ENCODE data around the gene BAAT.

The BAAT gene

GRCh38 chr9:101417389-101417788 lies 32.6 kb upstream of the BAAT start:
- Histone ChIP-seq H3K36me3 (ENCODE audit: control insufficient read depth, insufficient read depth, low read length) (no peaks in the 10 kb centered on the region), H3K9ac (ENCODE audit: low read length) (no peak overlapping the region)

GRCh38 chr9:101415578-101415977 lies 30.8 kb upstream of the BAAT start:
- H3K4me1 ChIP-seq (ENCODE audit: control insufficient read depth, insufficient read depth, low read length) = no peaks in the 10 kb centered on the region
- H3K9me3 ChIP-seq (ENCODE audit: control insufficient read depth, low read length) = no peaks in the 10 kb centered on the region
- H3K36me3 ChIP-seq (ENCODE audit: control insufficient read depth, insufficient read depth, low read length) = no peaks in the 10 kb centered on the region
- no peak overlapping the region for H3K4me3 ChIP-seq (ENCODE audit: low read length)
- H3K9ac ChIP-seq (ENCODE audit: low read length) = no peak overlapping the region
- no peaks in the 10 kb centered on the region for H3K27me3 ChIP-seq (ENCODE audit: control insufficient read depth, insufficient read depth, low read length)

More at GRCh38 chr9:101417389-101417788, 32.6 kb upstream of the BAAT start:
- no peaks in the 10 kb centered on the region for H3K27me3 ChIP-seq (ENCODE audit: control insufficient read depth, insufficient read depth, low read length)
- no peaks in the 10 kb centered on the region for H3K9me3 ChIP-seq (ENCODE audit: control insufficient read depth, low read length)
- no peak overlapping the region for H3K4me3 ChIP-seq (ENCODE audit: low read length)
- peaks cover 10% of the 10 kb centered on the region for H3K4me1 ChIP-seq (ENCODE audit: control insufficient read depth, insufficient read depth, low read length)

- H3K9ac ChIP-seq (ENCODE audit: low read length) = no peak overlapping the region
- H3K4me3 ChIP-seq (ENCODE audit: low read length) = no peak overlapping the region
- no peaks in the 10 kb centered on the region for H3K4me1 ChIP-seq (ENCODE audit: control insufficient read depth, insufficient read depth, low read length)
- H3K27me3 ChIP-seq (ENCODE audit: control insufficient read depth, insufficient read depth, low read length) = no peaks in the 10 kb centered on the region
- H3K9me3 ChIP-seq (ENCODE audit: control insufficient read depth, low read length) = peaks cover 2% of the 10 kb centered on the region
- H3K36me3 ChIP-seq (ENCODE audit: control insufficient read depth, insufficient read depth, low read length) = no peaks in the 10 kb centered on the region
Observed at GRCh38 chr9:101414839-101415238, 30.0 kb upstream of the BAAT start.

GRCh38 chr9:101409079-101409477 lies 24.3 kb upstream of the BAAT start:
- Histone ChIP-seq H3K9ac (ENCODE audit: low read length) (no peak overlapping the region), H3K4me1 (ENCODE audit: control insufficient read depth, insufficient read depth, low read length) (no peaks in the 10 kb centered on the region), H3K36me3 (ENCODE audit: control insufficient read depth, insufficient read depth, low read length) (peaks cover 8% of the 10 kb centered on the region), H3K4me3 (ENCODE audit: low read length) (no peak overlapping the region), H3K27me3 (ENCODE audit: control insufficient read depth, insufficient read depth, low read length) (no peaks in the 10 kb centered on the region), H3K9me3 (ENCODE audit: control insufficient read depth, low read length) (peaks cover 27% of the 10 kb centered on the region)

GRCh38 chr9:101408374-101409078 lies 23.7 kb upstream of the BAAT start:
- H3K9ac ChIP-seq (ENCODE audit: low read length) = no peak overlapping the region
- H3K27me3 ChIP-seq (ENCODE audit: control insufficient read depth, insufficient read depth, low read length) = no peaks in the 10 kb centered on the region
- no peak overlapping the region for H3K4me3 ChIP-seq (ENCODE audit: low read length)
- H3K4me1 ChIP-seq (ENCODE audit: control insufficient read depth, insufficient read depth, low read length) = no peaks in the 10 kb centered on the region
- peaks cover 27% of the 10 kb centered on the region for H3K9me3 ChIP-seq (ENCODE audit: control insufficient read depth, low read length)
- peaks cover 8% of the 10 kb centered on the region for H3K36me3 ChIP-seq (ENCODE audit: control insufficient read depth, insufficient read depth, low read length)

- Histone ChIP-seq H3K4me1 (ENCODE audit: control insufficient read depth, insufficient read depth, low read length) (peaks cover 15% of the 10 kb centered on the region), H3K9me3 (ENCODE audit: control insufficient read depth, low read length) (peaks cover 14% of the 10 kb centered on the region)
Observed at GRCh38 chr9:101403516-101404285, 18.9 kb upstream of the BAAT start.

GRCh38 chr9:101400120-101400519 lies 15.3 kb upstream of the BAAT start:
- Histone ChIP-seq H3K27me3 (ENCODE audit: control insufficient read depth, insufficient read depth, low read length) (no peaks in the 10 kb centered on the region), H3K4me3 (ENCODE audit: low read length) (no peak overlapping the region), H3K9me3 (ENCODE audit: control insufficient read depth, low read length) (no peaks in the 10 kb centered on the region), H3K4me1 (ENCODE audit: control insufficient read depth, insufficient read depth, low read length) (peaks cover 15% of the 10 kb centered on the region), H3K36me3 (ENCODE audit: control insufficient read depth, insufficient read depth, low read length) (peaks cover 4% of the 10 kb centered on the region), H3K9ac (ENCODE audit: low read length) (no peak overlapping the region)

More at GRCh38 chr9:101403516-101404285, 18.9 kb upstream of the BAAT start:
- no peaks in the 10 kb centered on the region for H3K27me3 ChIP-seq (ENCODE audit: control insufficient read depth, insufficient read depth, low read length)
- H3K4me3 ChIP-seq (ENCODE audit: low read length) = no peak overlapping the region
- no peak overlapping the region for H3K9ac ChIP-seq (ENCODE audit: low read length)
- H3K36me3 ChIP-seq (ENCODE audit: control insufficient read depth, insufficient read depth, low read length) = peaks cover 11% of the 10 kb centered on the region

- H3K4me3 ChIP-seq (ENCODE audit: low read length) = peak overlapping the region; percentile 73
- peaks cover 15% of the 10 kb centered on the region for H3K4me1 ChIP-seq (ENCODE audit: control insufficient read depth, insufficient read depth, low read length)
- no peaks in the 10 kb centered on the region for H3K9me3 ChIP-seq (ENCODE audit: control insufficient read depth, low read length)
- peaks cover 4% of the 10 kb centered on the region for H3K36me3 ChIP-seq (ENCODE audit: control insufficient read depth, insufficient read depth, low read length)
- H3K9ac ChIP-seq (ENCODE audit: low read length) = peak overlapping the region; percentile 90
- H3K27me3 ChIP-seq (ENCODE audit: control insufficient read depth, insufficient read depth, low read length) = no peaks in the 10 kb centered on the region
Observed at GRCh38 chr9:101399643-101399970, 14.8 kb upstream of the BAAT start.

GRCh38 chr9:101398930-101399642 lies 14.3 kb upstream of the BAAT start:
- peak overlapping the region; percentile 73 for H3K4me3 ChIP-seq (ENCODE audit: low read length)
- H3K4me1 ChIP-seq (ENCODE audit: control insufficient read depth, insufficient read depth, low read length) = peaks cover 15% of the 10 kb centered on the region
- peaks cover 4% of the 10 kb centered on the region for H3K36me3 ChIP-seq (ENCODE audit: control insufficient read depth, insufficient read depth, low read length)
- no peaks in the 10 kb centered on the region for H3K27me3 ChIP-seq (ENCODE audit: control insufficient read depth, insufficient read depth, low read length)
- H3K9ac ChIP-seq (ENCODE audit: low read length) = peak overlapping the region; percentile 90
- no peaks in the 10 kb centered on the region for H3K9me3 ChIP-seq (ENCODE audit: control insufficient read depth, low read length)

GRCh38 chr9:101398068-101398929 lies 13.5 kb upstream of the BAAT start, which contains the start of the genes MRPL50 and ZNF189:
Gene MRPL50, minus strand, starts transcription at chr9:101398618. Its CDS starts 26 bp downstream, at chr9:101398592.
Gene ZNF189, plus strand, starts transcription at chr9:101398851. Its CDS starts 306 bp downstream, at chr9:101399157.
- no peaks in the 10 kb centered on the region for H3K27me3 ChIP-seq (ENCODE audit: control insufficient read depth, insufficient read depth, low read length)
- peaks cover 15% of the 10 kb centered on the region for H3K4me1 ChIP-seq (ENCODE audit: control insufficient read depth, insufficient read depth, low read length)

GRCh38 chr9:101397746-101398067 lies 12.9 kb upstream of the BAAT start:
- peak overlapping the region; percentile 83 for H3K9ac ChIP-seq (ENCODE audit: low read length)
- H3K36me3 ChIP-seq (ENCODE audit: control insufficient read depth, insufficient read depth, low read length) = peaks cover 4% of the 10 kb centered on the region
- H3K4me3 ChIP-seq (ENCODE audit: low read length) = peak overlapping the region; percentile 48
- peaks cover 15% of the 10 kb centered on the region for H3K4me1 ChIP-seq (ENCODE audit: control insufficient read depth, insufficient read depth, low read length)
- no peaks in the 10 kb centered on the region for H3K9me3 ChIP-seq (ENCODE audit: control insufficient read depth, low read length)
- H3K27me3 ChIP-seq (ENCODE audit: control insufficient read depth, insufficient read depth, low read length) = no peaks in the 10 kb centered on the region

More at GRCh38 chr9:101398068-101398929, 13.5 kb upstream of the BAAT start, which contains the start of the genes MRPL50 and ZNF189:
- Histone ChIP-seq H3K9ac (ENCODE audit: low read length) (peak within 1 kb of the TSS; percentile 90), H3K9me3 (ENCODE audit: control insufficient read depth, low read length) (no peaks in the 10 kb centered on the region), H3K4me3 (ENCODE audit: low read length) (peak within 1 kb of the TSS; percentile 73), H3K36me3 (ENCODE audit: control insufficient read depth, insufficient read depth, low read length) (peaks cover 4% of the 10 kb centered on the region)

Measured in mucosa of stomach (tissue), 1 donor.